GM19328 (cell line): ENCODE data around the gene THOP1.
"Not testable (repeated sequence)": the region's sequence is repeated elsewhere in the genome, so short reads cannot be mapped to it uniquely, and the experiment has no call there.

Source experiments
- ATAC-seq: cut with Tn5 transposase; IDR thresholded peaks from one replicate; pipeline ENCODE4 v1.9.1; 2021; ENCODE audit warnings: mild to moderate bottlenecking, moderate library complexity; ENCODE audit not compliant: unreplicated experiment

The THOP1 gene

GRCh38 chr19:2815191-2815614 lies 29.9 kb downstream of the THOP1 start:
- ATAC-seq: no peak

- no peak for ATAC-seq
Measured at GRCh38 chr19:2815923-2816322, 30.6 kb downstream of the THOP1 start.

GRCh38 chr19:2816641-2817040 lies 31.3 kb downstream of the THOP1 start:
- no peak for ATAC-seq

GRCh38 chr19:2817237-2817829 lies 32.0 kb downstream of the THOP1 start:
- ATAC-seq: not testable (repeated sequence)

- ATAC-seq: peak; percentile 88
Measured at GRCh38 chr19:2819540-2820111, 34.3 kb downstream of the THOP1 start, which contains the start of gene ZNF554. ZNF554 (plus strand) TSS chr19:2819868; CDS start chr19:2820072, 204 bp downstream.

- no peak for ATAC-seq
Measured at GRCh38 chr19:2820112-2820702, 34.9 kb downstream of the THOP1 start.

GRCh38 chr19:2822846-2823245 lies 37.5 kb downstream of the THOP1 start:
- ATAC-seq: no peak

GRCh38 chr19:2823646-2824045 lies 38.3 kb downstream of the THOP1 start:
- ATAC-seq: no peak

- no peak for ATAC-seq
Measured at GRCh38 chr19:2824129-2824528, 38.8 kb downstream of the THOP1 start.

- no peak for ATAC-seq
Measured at GRCh38 chr19:2827022-2827421, 41.7 kb downstream of the THOP1 start.

GRCh38 chr19:2827840-2828489 lies 42.7 kb downstream of the THOP1 start:
- no peak for ATAC-seq

GRCh38 chr19:2834294-2834871 lies 49.1 kb downstream of the THOP1 start:
- no peak for ATAC-seq

GRCh38 chr19:2837430-2837829 lies 52.1 kb downstream of the THOP1 start:
- ATAC-seq: no peak

- peak; percentile 96 for ATAC-seq
Measured at GRCh38 chr19:2840794-2841791, 55.8 kb downstream of the THOP1 start, which contains the start of gene ZNF555. ZNF555 (plus strand) TSS chr19:2841475; CDS start chr19:2841573, 98 bp downstream.

GRCh38 chr19:2841855-2842574 lies 56.7 kb downstream of the THOP1 start:
- ATAC-seq: peak; percentile 2

- no peak for ATAC-seq
Measured at GRCh38 chr19:2845107-2845506, 59.8 kb downstream of the THOP1 start.

GRCh38 chr19:2846180-2846894 lies 61.0 kb downstream of the THOP1 start:
- no peak for ATAC-seq

GRCh38 chr19:2847507-2847906 lies 62.2 kb downstream of the THOP1 start:
- no peak for ATAC-seq

GRCh38 chr19:2848616-2849015 lies 63.3 kb downstream of the THOP1 start:
- no peak for ATAC-seq
